ENCODE measurements around the gene B4GALT1.

GRCh38 chr9:33082128-33082527, 85.0 kb downstream of the B4GALT1 start:
- no peak for TF ChIP-seq CTCF (IDR thresholded peaks at IDR 0.05)
- TF ChIP-seq POLR2A (IDR thresholded peaks at IDR 0.05): no peak

Data from uterus (tissue), 2 donors.